Cardiac septum (tissue), 1 donor: ENCODE data around the gene KIFAP3. TPM values are rescaled to one million over a fixed set of nuclear protein-coding genes. Genes with fewer than 3 reads are reported as not detected.
"Not testable (repeated sequence)": the region's sequence is repeated elsewhere in the genome, so short reads cannot be mapped to it uniquely, and the experiment has no call there.

Experiments
- DNase-seq: peaks from one replicate; pipeline ENCODE4 v3.0.0-alpha.2; 2020; ENCODE audit warnings: low spot score
- intact Hi-C: fragments of 100-400 bp; cut with DNase I; formaldehyde crosslinking; loops from one replicate; pipeline ENCODE4 v1.14.0; 2022
- long read RNA-seq: library from polyadenylated mRNA; unstranded; transcript quantifications from one replicate; pipeline ENCODE4 v2.0.0, GENCODE V29; 2021
- total RNA-seq: library from RNA; stranded (reverse); fragmentation: NEBNext Ultra II Directional; extraction: Animal tissue kit (Norgen Biotek cat#: 25700); gene quantifications from one replicate; pipeline ENCODE4 v1.2.1, GENCODE V29; 2021
- donor health status: DM: no; HTN: no; CAD: no.

KIFAP3 gene
- 81.0 TPM for total RNA-seq
- long read RNA-seq, transcript KIFAP3-201 (20 exons, 2,957 nt): major isoform, 73 of 126 reads
- long read RNA-seq, partial matches to known transcripts: 15 of 126 reads
- long read RNA-seq, other reads (novel, unspliced or antisense): 37 of 126 reads

DNA sequence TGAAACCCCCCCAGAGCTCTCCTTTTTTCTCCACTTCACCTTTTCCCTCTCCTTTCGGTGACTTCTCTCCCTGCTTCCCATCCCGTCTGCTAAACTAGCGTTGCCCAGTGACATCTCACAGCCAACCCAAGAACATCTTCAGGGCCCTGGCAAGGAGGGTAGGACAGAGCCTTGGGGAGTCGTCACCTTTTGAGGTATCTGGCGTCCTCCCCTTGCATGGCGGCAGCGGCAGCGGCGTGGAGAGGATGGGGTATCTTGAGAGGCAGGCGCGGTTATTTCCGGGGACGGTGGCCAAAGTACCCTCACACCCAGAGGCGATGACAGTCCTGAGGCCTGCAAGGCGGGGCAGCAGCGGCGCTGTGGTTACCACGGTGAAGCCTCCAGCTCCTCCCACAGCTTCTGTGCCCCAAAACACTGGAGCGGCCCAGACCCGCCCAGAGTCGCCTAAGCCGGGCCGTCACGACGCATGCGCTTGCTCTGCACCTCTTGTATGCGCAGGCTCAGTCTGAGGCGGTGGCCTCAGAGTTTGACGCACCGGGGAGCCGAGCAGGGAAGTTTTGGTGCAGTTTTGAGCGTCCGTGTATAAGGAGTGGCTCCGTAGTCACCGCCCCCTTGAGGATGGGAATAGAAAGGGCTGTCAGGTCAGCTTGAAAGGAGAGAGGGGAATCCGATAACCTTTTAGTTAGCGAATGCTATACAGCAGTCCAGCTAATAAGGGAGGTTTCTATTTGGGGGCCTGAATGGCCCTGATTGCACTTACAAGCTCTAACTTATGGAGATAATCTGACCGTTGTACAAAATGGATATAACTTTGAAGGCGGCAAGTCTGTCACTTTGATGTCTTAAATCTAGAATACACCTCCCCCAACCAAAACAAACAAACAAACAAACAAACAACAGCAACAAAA, at the start of gene KIFAP3:
Gene KIFAP3 (minus strand): TSS at position 446 of the 908 bp plus-strand sequence. CDS start 228 bp downstream, at position 218.
- intact Hi-C loops: loop anchor here (2.0 to 10.0 kb wide), 3 partner anchors 72 to 460 kb away; partner anchors contain the start of genes GORAB and SCYL3
- peak; percentile 98 for DNase-seq

DNA sequence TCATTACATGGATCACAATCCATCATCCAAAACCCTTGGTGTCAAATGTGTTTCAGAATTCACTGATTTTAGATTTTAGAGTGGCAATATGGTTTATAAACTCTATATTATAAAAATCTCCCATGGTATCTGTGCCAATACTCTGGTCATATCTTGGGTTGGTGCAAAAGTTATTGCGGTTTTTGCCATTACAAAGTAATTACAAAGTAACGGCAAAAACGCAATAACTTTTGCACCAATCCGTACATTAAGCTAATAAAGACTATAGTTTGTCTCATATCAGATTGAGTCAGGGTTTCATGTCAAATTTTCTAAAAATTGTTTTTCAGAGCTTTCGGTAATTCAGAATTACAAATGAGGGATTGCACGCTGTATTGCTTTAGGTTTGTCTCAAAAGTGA, 47.9 kb upstream of the KIFAP3 start:
- intact Hi-C loops: no loop called here
- no peak for DNase-seq

DNA sequence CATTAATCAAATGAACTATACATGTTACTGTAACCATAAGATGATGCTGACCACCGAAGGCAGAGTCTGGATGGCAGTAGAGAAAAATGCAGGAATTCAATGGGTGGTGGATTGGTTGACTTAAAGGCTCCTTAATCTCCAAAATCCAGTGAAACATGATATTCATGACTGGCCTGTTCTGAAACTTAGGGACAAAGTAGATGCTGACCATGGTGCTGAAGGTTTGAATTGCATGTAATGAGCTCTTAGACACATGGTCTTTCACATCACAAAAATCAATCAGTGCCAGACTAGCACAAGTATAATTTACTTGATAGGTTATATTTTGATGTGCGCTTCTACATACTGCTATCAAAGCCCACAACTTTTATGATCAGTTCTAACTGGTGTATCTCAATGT, 40.4 kb upstream of the KIFAP3 start:
- DNase-seq: no peak
- intact Hi-C loops: no loop called here

DNA sequence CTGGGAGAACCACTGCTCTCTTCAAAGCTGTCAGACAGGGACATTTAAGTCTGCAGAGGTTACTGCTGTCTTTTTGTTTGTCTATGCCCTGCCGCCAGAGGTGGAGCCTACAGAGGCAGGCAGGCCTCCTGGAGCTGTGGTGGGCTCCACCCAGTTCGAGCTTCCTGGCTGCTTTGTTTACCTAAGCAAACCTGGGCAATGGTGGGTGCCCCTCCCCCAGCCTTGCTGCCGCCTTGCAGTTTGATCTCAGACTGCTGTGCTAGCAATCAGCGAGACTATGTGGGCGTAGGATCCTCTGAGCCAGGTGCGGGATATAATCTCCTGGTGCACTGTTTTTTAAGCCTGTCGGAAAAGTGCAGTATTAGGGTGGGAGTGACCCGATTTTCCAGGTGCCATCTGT, 38.6 kb upstream of the KIFAP3 start:
- intact Hi-C loops, DNase-seq: not testable (repeated sequence)

DNA sequence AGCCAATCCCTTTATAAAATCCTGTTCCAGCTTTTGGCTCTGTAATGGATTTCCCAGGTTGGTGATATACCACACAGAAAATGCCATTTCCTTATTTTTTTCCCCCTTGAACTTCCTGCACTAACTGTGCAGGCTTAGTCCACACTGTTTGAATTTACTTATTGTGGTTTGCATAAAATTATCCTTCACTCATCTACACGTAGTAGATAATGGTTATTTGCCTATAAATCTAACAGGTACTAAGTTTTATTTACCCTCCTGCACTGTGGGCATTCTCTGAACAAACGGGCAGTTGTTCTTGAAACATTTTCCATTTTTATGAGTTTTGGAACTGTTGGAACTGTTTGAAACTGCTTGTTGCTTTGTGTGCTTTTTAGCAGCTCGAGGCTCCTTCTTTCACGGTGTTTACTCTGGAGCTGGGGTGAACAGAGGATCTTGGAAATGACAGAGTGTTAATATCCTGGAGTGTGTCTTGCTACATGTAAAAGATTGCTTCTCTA, 23.0 kb upstream of the KIFAP3 start:
- intact Hi-C loops: no loop called here
- no peak for DNase-seq

DNA sequence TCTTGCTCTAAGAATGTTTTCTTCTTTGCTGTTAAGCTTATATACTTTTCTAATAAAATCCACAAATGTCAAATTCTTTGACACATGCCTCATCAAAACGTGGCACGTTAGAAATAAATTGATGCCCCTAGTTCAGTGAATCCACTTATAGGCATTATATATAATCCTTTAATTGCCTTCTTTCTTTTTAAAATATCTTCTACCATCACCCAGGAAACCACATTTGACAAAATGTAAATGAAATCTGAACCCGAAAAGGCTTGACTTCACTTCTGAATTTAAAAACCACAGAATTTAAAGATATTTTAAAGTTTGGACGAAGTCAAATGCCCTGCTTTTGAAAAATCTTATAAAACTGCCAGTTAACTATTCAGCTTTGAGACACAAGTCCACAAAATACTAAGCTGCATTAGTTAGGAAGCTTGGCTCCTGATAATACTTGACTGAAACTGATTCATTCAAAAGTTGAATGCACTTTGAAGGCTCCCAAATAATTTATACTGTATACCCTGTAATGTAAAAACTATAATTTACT, 22.4 kb upstream of the KIFAP3 start:
- DNase-seq: no peak
- intact Hi-C loops: no loop called here

DNA sequence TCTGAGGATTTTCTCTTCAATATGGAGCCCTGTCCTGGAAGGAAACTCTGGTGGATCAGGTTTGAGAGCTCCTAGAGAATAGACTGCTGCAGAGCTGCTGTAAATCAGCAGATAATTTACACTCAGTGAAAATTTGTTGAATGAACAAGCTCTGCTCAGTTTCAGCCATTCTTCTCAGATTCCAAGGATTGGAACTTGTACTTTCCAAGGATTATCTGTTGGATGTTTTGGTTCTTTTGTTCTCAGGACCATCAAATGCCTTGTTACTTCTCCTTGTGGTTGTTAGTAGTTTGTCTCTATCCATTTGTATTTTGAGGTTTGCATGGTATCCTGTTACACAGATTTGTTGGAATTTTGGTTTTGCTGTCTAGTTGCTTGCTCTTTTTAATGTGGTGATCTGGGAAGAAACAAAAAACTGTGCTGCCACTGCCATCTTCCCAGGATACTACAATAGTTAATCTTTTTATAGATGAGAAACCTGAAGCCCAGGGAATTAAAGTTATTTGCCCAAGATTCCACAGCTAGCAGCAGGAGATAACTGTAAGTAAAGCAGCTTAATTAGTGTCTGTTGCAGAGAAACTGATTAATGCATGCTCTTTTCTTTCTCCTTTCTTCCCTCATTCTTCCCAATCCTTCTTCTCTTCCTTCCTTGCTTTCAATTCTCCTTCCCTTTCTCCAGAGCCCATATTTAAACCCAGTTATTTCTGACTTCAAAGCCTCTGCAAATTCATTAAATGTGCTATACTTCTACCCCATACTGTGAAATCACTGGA, 21.7 kb upstream of the KIFAP3 start:
- DNase-seq: no peak
- intact Hi-C loops: no loop called here

DNA sequence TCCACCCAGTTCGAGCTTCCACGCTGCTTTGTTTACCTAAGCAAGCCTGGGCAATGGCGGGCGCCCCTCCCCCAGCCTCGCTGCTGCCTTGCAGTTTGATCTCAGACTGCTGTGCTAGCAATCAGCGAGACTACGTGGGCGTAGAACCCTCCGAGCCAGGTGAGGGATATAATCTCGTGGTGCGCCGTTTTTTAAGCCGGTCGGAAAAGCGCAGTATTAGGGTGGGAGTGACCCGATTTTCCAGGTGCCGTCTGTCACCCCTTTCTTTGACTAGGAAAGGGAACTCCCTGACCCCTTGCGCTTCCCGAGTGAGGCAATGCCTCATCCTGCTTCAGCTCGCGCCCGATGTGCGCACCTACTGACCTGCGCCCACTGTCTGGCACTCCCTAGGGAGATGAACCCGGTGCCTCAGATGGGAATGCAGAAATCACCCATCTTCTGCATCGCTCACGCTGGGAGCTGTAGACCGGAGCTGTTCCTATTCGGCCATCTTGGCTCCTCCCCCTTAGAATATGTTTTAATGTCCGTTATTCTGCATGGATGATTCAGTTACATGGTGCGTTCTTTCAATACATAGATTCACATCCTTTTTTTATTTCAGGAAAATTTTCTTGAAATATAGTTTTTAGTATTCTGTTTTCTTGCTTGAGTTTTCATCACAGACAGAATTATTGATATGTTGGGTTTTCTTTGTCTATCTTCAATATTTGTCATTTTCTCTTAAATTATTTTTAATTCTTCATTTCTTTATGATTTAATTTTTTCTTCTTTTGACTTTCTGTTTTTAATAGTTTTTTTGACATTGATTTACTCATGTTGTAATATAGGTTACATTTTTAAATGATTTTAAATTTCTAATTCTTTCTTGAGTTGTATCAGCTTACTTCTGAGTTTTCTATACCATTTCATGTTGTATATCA, 20.5 kb upstream of the KIFAP3 start:
- DNase-seq, intact Hi-C loops: not testable (repeated sequence)

DNA sequence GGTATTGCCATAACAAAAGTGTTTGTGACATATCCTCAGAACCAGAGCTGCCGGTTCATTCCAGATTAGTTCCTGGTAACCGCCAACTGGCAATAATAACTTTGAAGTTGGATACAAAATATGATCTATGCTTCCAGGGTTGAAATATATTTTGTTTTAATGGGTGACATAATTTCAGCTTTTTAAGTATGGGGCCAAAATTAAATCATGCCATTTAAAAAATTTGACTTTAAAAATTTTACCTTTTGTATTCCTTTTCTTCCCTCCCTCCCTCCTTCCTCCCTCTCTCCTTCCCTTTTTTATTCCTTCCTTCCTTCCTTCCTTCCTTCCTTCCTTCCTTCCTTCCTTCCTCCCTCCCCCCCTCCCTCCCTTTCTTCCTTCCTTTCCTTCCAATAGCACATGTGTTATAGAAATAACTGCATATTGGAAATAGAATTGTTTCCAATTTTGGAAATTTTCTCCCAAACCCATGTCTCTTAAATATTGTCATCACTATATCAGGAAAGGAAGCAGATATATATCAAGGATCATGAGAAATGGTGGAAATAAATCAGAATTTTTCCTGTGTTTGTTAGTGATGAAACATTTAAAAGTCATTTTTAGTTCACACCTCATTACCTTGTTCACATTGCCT, 12.0 kb upstream of the KIFAP3 start:
- intact Hi-C loops: no loop called here
- DNase-seq: no peak

DNA sequence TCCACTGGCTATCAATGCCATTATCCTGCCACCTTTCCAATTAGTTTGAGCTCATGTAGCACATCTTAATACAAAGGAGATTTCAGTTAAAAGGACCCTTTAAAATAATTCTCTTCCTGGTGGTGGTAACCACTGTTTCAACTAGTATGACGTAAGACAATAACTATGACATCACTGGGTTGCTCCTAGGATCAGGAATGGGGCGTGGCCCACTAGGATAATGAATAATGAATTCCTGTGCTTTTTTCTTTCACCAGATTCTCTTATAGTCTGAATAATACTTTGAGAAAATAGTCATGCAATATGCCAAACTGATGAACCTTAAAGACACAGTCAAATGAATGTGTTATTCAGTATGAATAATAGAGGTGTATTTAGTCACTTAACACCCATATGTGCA, 10.6 kb upstream of the KIFAP3 start:
- intact Hi-C loops: no loop called here
- DNase-seq: no peak

DNA sequence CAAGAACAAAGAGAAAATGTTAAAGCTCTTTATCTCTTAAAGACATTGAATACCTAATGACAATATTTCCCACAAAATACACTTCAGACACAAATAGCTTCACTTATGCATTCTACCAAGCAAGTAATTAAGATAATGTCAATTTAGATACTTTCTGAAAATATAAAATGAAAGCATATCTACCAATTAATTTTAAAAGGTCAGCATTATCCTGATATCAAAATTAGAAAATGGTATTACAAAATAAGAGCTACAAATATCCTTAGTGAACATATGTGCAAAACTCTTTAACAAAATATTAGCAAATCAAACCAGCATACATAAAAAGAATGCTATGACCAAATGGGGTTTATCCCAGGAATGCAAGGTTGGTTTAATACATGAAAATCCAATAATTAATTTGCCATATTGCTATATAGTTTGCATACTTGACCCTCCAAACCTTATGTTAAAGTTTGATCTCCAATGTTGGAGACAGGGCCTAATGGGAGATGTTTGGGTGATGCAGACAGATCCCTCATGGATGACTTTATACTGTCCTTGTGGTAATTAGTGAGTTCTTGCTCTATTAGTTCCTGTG, 4.2 kb upstream of the KIFAP3 start:
- intact Hi-C loops: loop anchor here (10.0 kb wide), 1 partner anchor 456 kb away; the partner anchor contains the start of gene GORAB
- no peak for DNase-seq

DNA sequence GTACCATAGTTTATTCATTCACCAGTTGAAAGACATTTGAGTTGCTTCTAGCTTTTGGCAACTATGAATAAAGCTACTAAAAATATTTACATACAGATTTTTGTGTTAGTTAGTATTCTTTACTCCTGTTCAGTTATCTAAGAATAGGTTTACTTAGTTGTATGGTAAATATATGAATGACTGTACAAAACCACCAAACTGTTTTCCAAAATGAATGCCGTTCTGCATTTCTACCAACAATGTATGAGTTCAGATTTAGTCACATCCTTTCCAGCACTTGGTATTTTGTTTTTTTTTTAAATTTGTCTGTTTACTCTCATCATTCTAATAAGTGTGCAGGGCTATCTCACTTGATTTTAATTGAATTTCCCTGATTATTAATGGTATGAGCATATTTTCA, 3.4 kb upstream of the KIFAP3 start:
- intact Hi-C loops: loop anchor here (10.0 kb wide), 1 partner anchor 457 kb away; the partner anchor contains the start of gene GORAB

DNA sequence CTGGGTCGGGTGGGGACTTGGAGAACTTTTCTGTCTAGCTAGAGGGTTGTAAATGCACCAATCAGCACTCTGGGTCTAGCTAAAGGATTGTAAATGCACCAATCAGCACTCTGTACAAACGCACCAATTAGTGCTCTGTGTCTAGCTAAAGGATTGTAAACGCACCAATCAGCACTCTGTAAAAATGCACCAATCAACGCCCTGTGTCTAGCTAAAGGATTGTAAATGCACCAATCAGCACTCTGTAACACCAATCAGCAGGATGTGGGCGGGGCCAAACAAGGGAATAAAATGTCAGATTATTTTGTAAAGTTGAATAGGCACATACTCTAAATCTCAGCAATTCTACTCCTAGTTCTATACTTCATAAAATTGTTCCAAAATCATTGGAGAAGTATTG, 2.5 kb upstream of the KIFAP3 start:
- DNase-seq: not testable (repeated sequence)
- intact Hi-C loops: loop anchor here (10.0 kb wide), 1 partner anchor 458 kb away; the partner anchor contains the start of gene GORAB

More for the DNA sequence above, 3.4 kb upstream of the KIFAP3 start:
- DNase-seq: no peak

DNA sequence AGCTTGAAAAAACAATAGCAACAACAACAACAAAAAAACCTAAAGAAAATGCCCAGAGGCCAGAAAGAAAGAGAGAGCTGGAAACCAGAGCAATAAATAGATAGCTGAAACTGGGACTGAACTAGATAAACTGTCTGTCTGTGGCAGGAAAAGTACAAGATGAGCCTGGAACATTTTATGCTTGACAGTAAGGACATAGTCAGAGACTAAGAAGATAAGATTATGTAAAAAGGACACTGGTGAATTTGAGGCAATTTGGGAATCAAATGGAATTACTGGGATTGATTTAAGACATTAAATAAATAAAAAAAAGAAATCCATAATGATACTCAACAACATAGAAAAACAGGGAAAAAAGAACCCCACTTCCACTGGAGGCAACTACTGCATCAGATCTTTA, 1.7 kb upstream of the KIFAP3 start:
- intact Hi-C loops: loop anchor here (10.0 kb wide), 1 partner anchor 459 kb away; the partner anchor contains the start of gene GORAB
- no peak for DNase-seq

DNA sequence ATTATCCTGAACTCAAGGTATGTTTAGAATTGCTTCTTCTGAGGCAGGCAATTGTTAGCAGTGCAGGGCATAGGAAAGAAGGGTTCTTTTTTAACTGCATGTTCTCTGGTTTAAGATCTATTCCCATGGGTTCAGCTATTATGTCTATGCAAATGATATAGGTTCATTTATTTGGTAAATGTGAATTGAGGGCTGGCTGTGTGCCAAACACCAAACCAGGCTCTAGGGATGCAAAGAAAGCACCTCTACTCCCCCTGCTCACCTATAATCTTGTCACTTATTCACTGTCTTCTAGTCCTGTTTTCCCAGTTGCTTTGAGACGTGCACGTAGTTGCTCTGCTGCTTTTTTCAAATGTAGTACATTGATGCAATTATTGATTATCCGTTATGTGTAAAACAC, 691 bp upstream of the KIFAP3 start:
- intact Hi-C loops: loop anchor here (2.0 to 10.0 kb wide), 3 partner anchors 72 to 460 kb away; partner anchors contain the start of genes GORAB and SCYL3
- DNase-seq: no peak

DNA sequence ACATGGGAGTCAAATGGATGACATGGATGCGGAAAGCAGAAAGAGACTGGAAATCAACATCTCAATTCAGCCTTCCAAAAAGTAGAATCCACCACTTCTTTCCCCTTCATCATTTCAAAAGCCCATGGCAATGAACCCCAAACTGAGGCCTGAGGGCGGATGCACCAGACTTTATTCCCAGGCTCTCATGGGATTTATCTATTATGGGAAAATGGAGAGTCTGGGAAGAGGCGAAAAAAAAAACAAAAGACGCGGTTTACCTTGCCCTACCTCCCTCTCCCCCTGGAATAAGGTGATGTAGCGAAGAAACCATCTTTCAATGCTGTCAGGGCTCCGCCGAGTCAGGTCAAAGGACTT, 624 bp downstream of the KIFAP3 start:
- intact Hi-C loops: loop anchor here (2.0 to 10.0 kb wide), 3 partner anchors 73 to 461 kb away; partner anchors contain the start of genes GORAB and SCYL3
- no peak for DNase-seq

DNA sequence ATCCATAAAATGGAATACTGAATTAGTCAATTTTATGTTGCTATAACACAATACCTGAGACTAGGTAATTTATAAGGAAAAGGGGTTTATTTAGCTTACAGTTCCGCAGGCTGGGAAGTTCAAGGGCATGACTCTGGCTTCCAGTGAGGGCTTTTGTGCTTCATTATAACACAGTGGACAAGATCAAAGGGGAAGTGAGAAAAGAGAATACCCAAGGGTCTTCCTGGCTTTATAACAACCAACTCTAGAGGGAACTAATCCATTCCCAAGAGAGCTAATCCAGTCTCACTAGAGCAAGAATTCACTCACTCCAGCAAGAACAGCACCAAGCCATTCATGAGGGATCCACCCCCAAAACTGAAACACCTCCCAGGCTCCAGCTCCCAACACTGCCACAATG, 3.1 kb downstream of the KIFAP3 start:
- no peak for DNase-seq
- intact Hi-C loops: loop anchor here (10.0 kb wide), 1 partner anchor 463 kb away; the partner anchor contains the start of gene GORAB

DNA sequence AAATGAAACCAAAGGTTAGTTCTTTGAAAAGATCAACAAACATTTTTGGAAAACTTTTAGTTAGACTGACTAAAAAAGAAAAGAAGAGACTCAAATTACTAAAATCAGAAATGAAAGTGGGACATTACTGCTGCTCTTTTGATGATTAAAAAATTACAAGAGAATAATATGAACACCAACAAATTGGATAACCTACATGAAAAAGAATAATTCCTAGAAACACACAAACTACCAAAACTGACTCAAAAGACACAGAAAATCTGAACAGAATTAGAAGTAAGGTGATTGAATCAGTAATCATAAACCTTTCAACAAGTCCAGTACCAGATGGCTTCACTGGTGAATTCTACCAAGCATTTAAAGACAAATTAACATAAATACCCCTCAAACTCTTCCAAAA, 5.6 kb downstream of the KIFAP3 start:
- DNase-seq: no peak
- intact Hi-C loops: no loop called here
